Cardiac fibroblast (primary cell): Measurements from ENCODE around the gene ABCD2.
"Not testable (repeated sequence)": the region's sequence is repeated elsewhere in the genome, so short reads cannot be mapped to it uniquely, and the experiment has no call there.

Source experiments
- DNase-seq, 2 donors: peaks; one replicate each; pipeline versions ENCODE4 v3.0.0 to v3.0.0-alpha.2; 2010; ENCODE audit warnings: low read depth in 2 of 2
- H3K4me3 ChIP-seq, 2 donors: replicated peaks in 1 of 2; 1 replicate in 1 of 2; 2 replicates in 1 of 2; pipeline ENCODE4 v1.5.1; 2011; ENCODE audit warnings: low read depth in 2 of 2, low read length in 2 of 2, mild to moderate bottlenecking in 2 of 2, moderate library complexity in 1 of 2
- CTCF ChIP-seq: IDR thresholded peaks from one replicate; pipeline ENCODE4 v1.5.1; 2011; ENCODE audit warnings: low read depth, mild to moderate bottlenecking, low read length, inconsistent platforms

Gene ABCD2

GRCh38 chr12:39632670-39633069 is 13.1 kb upstream of the ABCD2 start:
- peak in 1 of 2 donors; percentile 13 for DNase-seq
- TF ChIP-seq CTCF, result no peak
- H3K4me3 ChIP-seq, result no peak overlapping the region

GRCh38 chr12:39628836-39629235 is 9.2 kb upstream of the ABCD2 start:
- no peak for TF ChIP-seq CTCF
- DNase-seq, result no peak
- H3K4me3 ChIP-seq, result no peak overlapping the region

- H3K4me3 ChIP-seq, result no peak overlapping the region
- no peak for DNase-seq
- no peak for TF ChIP-seq CTCF
Observed at GRCh38 chr12:39627914-39628313, 8.3 kb upstream of the ABCD2 start.

- no peak overlapping the region for H3K4me3 ChIP-seq
- TF ChIP-seq CTCF, result no peak
- no peak for DNase-seq
Observed at GRCh38 chr12:39626033-39626814, 6.6 kb upstream of the ABCD2 start.

GRCh38 chr12:39623919-39624318 is 4.3 kb upstream of the ABCD2 start:
- peak in 1 of 2 donors; percentile 25 for DNase-seq
- TF ChIP-seq CTCF, result no peak
- no peak overlapping the region for H3K4me3 ChIP-seq

GRCh38 chr12:39623160-39623559 is 3.6 kb upstream of the ABCD2 start:
- not testable (repeated sequence) for DNase-seq, H3K4me3 ChIP-seq

- no peak for TF ChIP-seq CTCF
- no peak overlapping the region for H3K4me3 ChIP-seq
- DNase-seq, result no peak
Observed at GRCh38 chr12:39622306-39622705, 2.7 kb upstream of the ABCD2 start.
